Gastroesophageal sphincter (tissue), 4 donors: ENCODE measurements around the gene DCXR. TPM values are rescaled to one million over a fixed set of nuclear protein-coding genes. Genes with fewer than 3 reads are reported as not detected.

ENCODE experiments used
- ATAC-seq: fragments of 150-250 bp; one replicate; pipeline ENCODE4 v1.9.1; 2016; ENCODE audit warnings: mild to moderate bottlenecking, moderate library complexity
- H3K27ac ChIP-seq, 4 donors: fragments of 200-600 bp; sonication (generic) in 3 of 4; 1 replicate in 3 of 4; 2 replicates in 1 of 4; pipeline ENCODE4 v1.5.1; 2016 to 2019
- H3K27me3 ChIP-seq: fragments of 200-600 bp; sonication (generic); one replicate; pipeline ENCODE4 v1.5.1; 2019
- H3K36me3 ChIP-seq, 2 donors: fragments of 200-600 bp; sonication (generic); one replicate each; pipeline ENCODE4 v1.5.1; 2019; ENCODE audit warnings: control low read depth in 1 of 2
- H3K4me1 ChIP-seq, 3 donors: fragments of 200-600 bp; sonication (generic); 1 replicate in 2 of 3; 2 replicates in 1 of 3; pipeline ENCODE4 v1.5.1; 2016 to 2019; ENCODE audit warnings: control low read depth in 2 of 3
- H3K4me3 ChIP-seq, 2 donors: fragments of 200-600 bp; sonication (generic); one replicate each; pipeline ENCODE4 v1.5.1; 2019; ENCODE audit warnings: mild to moderate bottlenecking in 1 of 2, moderate library complexity in 1 of 2
- H3K9me3 ChIP-seq, 3 donors: fragments of 200-600 bp; sonication (generic); one replicate each; pipeline ENCODE4 v1.5.1; 2017 to 2019; ENCODE audit warnings: control low read depth in 2 of 3
- CTCF ChIP-seq, 4 experiments: fragments of 200-600 bp in 2 of 4; fragments of 450-650 bp in 2 of 4; sonication (generic) in 1 of 4; IDR thresholded peaks; one replicate each; pipeline ENCODE4 v1.5.1; 2017 to 2019; ENCODE audit warnings: antibody characterized with exemption in 4 of 4, mild to moderate bottlenecking in 2 of 4, moderate library complexity in 2 of 4
- EP300 ChIP-seq: sonication (generic); formaldehyde crosslinking; IDR thresholded peaks from one replicate; pipeline ENCODE4 v1.6.1; 2017; ENCODE audit warnings: antibody characterized with exemption, mild to moderate bottlenecking
- POLR2A ChIP-seq, 2 donors: fragments of 450-650 bp; IDR thresholded peaks; one replicate each; pipeline ENCODE4 v1.6.1; 2017; ENCODE audit warnings: antibody characterized with exemption in 2 of 2, mild to moderate bottlenecking in 2 of 2, moderate library complexity in 1 of 2
- POLR2AphosphoS5 ChIP-seq: sonication (generic); formaldehyde crosslinking; IDR thresholded peaks from one replicate; pipeline ENCODE4 v1.6.1; 2017; ENCODE audit warnings: antibody characterized with exemption
- whole genome bisulfite sequencing, 2 donors: methylation state at CpG; one replicate each; pipeline ENCODE4 v1.1.5; 2018; ENCODE audit warnings: low coverage in 1 of 2; 5-methylcytosine and 5-hydroxymethylcytosine counted together
- total RNA-seq, 4 donors: library from RNA; depleted of rRNA; stranded (reverse); fragments of >200 nt; gene quantifications; one replicate each; pipeline ENCODE4 v1.1.0, GENCODE V29; 2016

The DCXR gene
- total RNA-seq, 4 donors from 2014 or later: 70.7 to 140 (median 108) TPM

- no peak for ATAC-seq
- TF ChIP-seq CTCF (IDR thresholded peaks at IDR 0.05): no peak
- no peak for TF ChIP-seq POLR2A (IDR thresholded peaks at IDR 0.05)
- no peak for TF ChIP-seq EP300
- no peak overlapping the region for H3K27ac ChIP-seq
- H3K27me3 ChIP-seq: no peaks in the 10 kb centered on the region
- no peak overlapping the region for H3K4me3 ChIP-seq
- H3K9me3 ChIP-seq: no peaks in the 10 kb centered on the region
- WGBS, 2 donors: no CpG with 5 or more reads among the region's 19 CpGs
- H3K36me3 ChIP-seq: peaks cover 0 to 99% of the 10 kb centered on the region in 2 donors
- H3K4me1 ChIP-seq: peaks cover 0 to 20% (median 7%) of the 10 kb centered on the region in 3 donors
Observed at GRCh38 chr17:82059272-82060000, 21.9 kb upstream of the DCXR start.

GRCh38 chr17:82058855-82059249, 21.4 kb upstream of the DCXR start:
- H3K4me1 ChIP-seq: peaks cover 0 to 20% (median 1%) of the 10 kb centered on the region in 3 donors
- H3K27ac ChIP-seq: no peak overlapping the region
- no CpG with 5 or more reads among the region's 10 CpGs for WGBS, 2 donors
- H3K27me3 ChIP-seq: no peaks in the 10 kb centered on the region
- H3K36me3 ChIP-seq: peaks cover 0 to 100% of the 10 kb centered on the region in 2 donors
- H3K9me3 ChIP-seq: no peaks in the 10 kb centered on the region
- no peak for ATAC-seq
- TF ChIP-seq POLR2AphosphoS5 (no peak), CTCF (IDR thresholded peaks at IDR 0.05) (no peak), POLR2A (IDR thresholded peaks at IDR 0.05) (no peak), EP300 (no peak)
- H3K4me3 ChIP-seq: no peak overlapping the region

GRCh38 chr17:82058230-82058854, 20.8 kb upstream of the DCXR start:
- no peaks in the 10 kb centered on the region for H3K27me3 ChIP-seq
- H3K4me3 ChIP-seq: no peak overlapping the region
- TF ChIP-seq CTCF (IDR thresholded peaks at IDR 0.05) (no peak), EP300 (no peak), POLR2A (IDR thresholded peaks at IDR 0.05) (no peak), POLR2AphosphoS5 (no peak)
- no peak for ATAC-seq
- no peak overlapping the region for H3K27ac ChIP-seq
- H3K9me3 ChIP-seq: no peaks in the 10 kb centered on the region
- no CpG with 5 or more reads among the region's 17 CpGs for WGBS, 2 donors
- H3K36me3 ChIP-seq: peaks cover 0 to 100% of the 10 kb centered on the region in 2 donors
- H3K4me1 ChIP-seq: peaks cover 0 to 20% (median 1%) of the 10 kb centered on the region in 3 donors

- Histone ChIP-seq H3K27me3 (no peaks in the 10 kb centered on the region), H3K9me3 (no peaks in the 10 kb centered on the region), H3K4me1 (peaks cover 0 to 33% (median 12%) of the 10 kb centered on the region in 3 donors), H3K4me3 (no peak overlapping the region), H3K36me3 (peaks cover 0 to 89% of the 10 kb centered on the region in 2 donors), H3K27ac (no peak overlapping the region)
- no peak for TF ChIP-seq EP300
- no peak for TF ChIP-seq POLR2AphosphoS5
- TF ChIP-seq POLR2A (IDR thresholded peaks at IDR 0.05): no peak
- no peak for TF ChIP-seq CTCF (IDR thresholded peaks at IDR 0.05)
- no CpG with 5 or more reads among the region's 29 CpGs for WGBS, 2 donors
- no peak for ATAC-seq
Observed at GRCh38 chr17:82056729-82057621, 19.5 kb upstream of the DCXR start.
